Peyer's patch (tissue), 4 donors: ENCODE results near the gene NPAT. TPM values are rescaled to one million over a fixed set of nuclear protein-coding genes. Genes with fewer than 3 reads are reported as not detected.

Experiments
- DNase-seq, 3 donors: peaks; one replicate each; pipeline ENCODE4 v3.0.0-alpha.2; 2017 to 2019
- H3K27ac ChIP-seq, 4 donors: fragments of 200-600 bp; sonication (generic); one replicate each; pipeline ENCODE4 v1.5.1; 2016 to 2019
- H3K27me3 ChIP-seq, 2 donors: fragments of 200-600 bp; sonication (generic); one replicate each; pipeline ENCODE4 v1.5.1; 2019
- H3K36me3 ChIP-seq, 3 donors: fragments of 200-600 bp; sonication (generic); one replicate each; pipeline ENCODE4 v1.5.1; 2016 to 2019
- H3K4me1 ChIP-seq, 4 donors: fragments of 200-600 bp; sonication (generic); one replicate each; pipeline ENCODE4 v1.5.1; 2016 to 2019
- H3K4me3 ChIP-seq, 4 donors: fragments of 200-600 bp; sonication (generic); 1 replicate in 3 of 4; 2 replicates in 1 of 4; pipeline ENCODE4 v1.5.1; 2016 to 2019; ENCODE audit warnings: mild to moderate bottlenecking in 1 of 4
- H3K9me3 ChIP-seq, 4 donors: fragments of 200-600 bp; sonication (generic); one replicate each; pipeline ENCODE4 v1.5.1; 2016 to 2019; ENCODE audit warnings: mild to moderate bottlenecking in 1 of 4
- POLR2A ChIP-seq, 2 donors: fragments of 450-650 bp; IDR thresholded peaks; one replicate each; pipeline ENCODE4 v1.5.1; 2017; ENCODE audit warnings: antibody characterized with exemption in 2 of 2, mild to moderate bottlenecking in 2 of 2, moderate library complexity in 2 of 2
- small RNA-seq, 2 donors: library from RNA; depleted of rRNA; stranded (forward); fragments of <200 nt; gene quantifications; one replicate each; pipeline ENCODE3, GENCODE V24; 2016
- total RNA-seq, 4 donors: library from RNA; depleted of rRNA; stranded (reverse); fragments of >200 nt; gene quantifications; one replicate each; pipeline ENCODE4 v1.1.0, GENCODE V29; 2016
- TF ChIP-seq, protein P1 (sequence below), 6 experiments: fragments of 450-650 bp in 4 of 6; fragments of 200-600 bp in 2 of 6; sonication (generic) in 1 of 6; IDR thresholded peaks; one replicate each; pipeline ENCODE4 v1.5.1; 2017 to 2019; ENCODE audit warnings: antibody characterized with exemption in 6 of 6, mild to moderate bottlenecking in 3 of 6, moderate library complexity in 1 of 6

Gene NPAT
- total RNA-seq, 4 donors from 2014 or later = 14.4 to 48.7 (median 14.7) TPM

DNA sequence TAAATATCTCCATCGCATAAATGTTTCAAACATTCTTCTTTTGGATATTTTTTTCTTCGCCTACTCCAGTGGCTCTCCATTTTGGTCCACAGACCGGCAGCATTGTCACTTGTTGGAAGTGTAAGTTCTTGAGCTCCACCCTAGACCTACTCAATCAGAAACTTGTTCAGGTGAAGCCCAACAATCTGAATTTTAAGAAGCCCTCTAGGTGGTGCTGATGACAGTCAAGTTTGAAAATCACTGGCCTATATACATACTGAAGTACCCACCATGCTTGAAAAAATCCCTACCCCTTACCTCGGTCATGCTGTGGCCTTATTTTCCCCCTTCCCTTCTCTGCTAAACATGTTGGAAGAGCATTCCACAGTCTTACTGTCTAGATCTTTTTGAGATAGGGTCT, 111.3 kb downstream of the NPAT start:
- no peak for DNase-seq
- Histone ChIP-seq H3K4me3 (no peak overlapping the region), H3K4me1 (no peaks in the 10 kb centered on the region), H3K27ac (no peak overlapping the region), H3K27me3 (no peaks in the 10 kb centered on the region), H3K9me3 (no peaks in the 10 kb centered on the region), H3K36me3 (peaks cover 0 to 7% (median 0%) of the 10 kb centered on the region in 3 donors)
- no peak for TF ChIP-seq POLR2A (IDR thresholded peaks at IDR 0.05)
- TF ChIP-seq, protein P1, sequence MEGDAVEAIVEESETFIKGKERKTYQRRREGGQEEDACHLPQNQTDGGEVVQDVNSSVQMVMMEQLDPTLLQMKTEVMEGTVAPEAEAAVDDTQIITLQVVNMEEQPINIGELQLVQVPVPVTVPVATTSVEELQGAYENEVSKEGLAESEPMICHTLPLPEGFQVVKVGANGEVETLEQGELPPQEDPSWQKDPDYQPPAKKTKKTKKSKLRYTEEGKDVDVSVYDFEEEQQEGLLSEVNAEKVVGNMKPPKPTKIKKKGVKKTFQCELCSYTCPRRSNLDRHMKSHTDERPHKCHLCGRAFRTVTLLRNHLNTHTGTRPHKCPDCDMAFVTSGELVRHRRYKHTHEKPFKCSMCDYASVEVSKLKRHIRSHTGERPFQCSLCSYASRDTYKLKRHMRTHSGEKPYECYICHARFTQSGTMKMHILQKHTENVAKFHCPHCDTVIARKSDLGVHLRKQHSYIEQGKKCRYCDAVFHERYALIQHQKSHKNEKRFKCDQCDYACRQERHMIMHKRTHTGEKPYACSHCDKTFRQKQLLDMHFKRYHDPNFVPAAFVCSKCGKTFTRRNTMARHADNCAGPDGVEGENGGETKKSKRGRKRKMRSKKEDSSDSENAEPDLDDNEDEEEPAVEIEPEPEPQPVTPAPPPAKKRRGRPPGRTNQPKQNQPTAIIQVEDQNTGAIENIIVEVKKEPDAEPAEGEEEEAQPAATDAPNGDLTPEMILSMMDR (IDR thresholded peaks at IDR 0.05) = no peak

Small RNA genes within 50 kb of the gene (small RNA-seq; reads per million reads assigned to genes)
- gene RF00019 = 0 reads per million in 2 donors

Other genes starting within 250 kb of the NPAT start
- gene CUL5, start 213.7 kb downstream of the NPAT start, total RNA-seq = 10 to 100 TPM; 23.1 to 43.7 (median 33.0) TPM
- 10 to 100 TPM; 30.3 to 50.6 (median 46.7) TPM for gene ACAT1, start 101.1 kb downstream of the NPAT start, total RNA-seq
- gene ATM, start 429 bp upstream of the NPAT start, total RNA-seq = 100 to 1,000 TPM in 1 of 4 donors, 10 to 100 TPM in 3; 46.3 to 445 (median 58.5) TPM
- not detected for gene C11orf65, start 244.9 kb upstream of the NPAT start, total RNA-seq